Natural killer cell (primary cell): Measurements from ENCODE around the gene BAZ2A. TPM values are rescaled to one million over a fixed set of nuclear protein-coding genes. Genes with fewer than 3 reads are reported as not detected.

Experiments used
- ATAC-seq, 3 donors: fragments of 150-1000 bp in 2 of 3; fragments of 200-7000 bp in 1 of 3; cut with Tn5 transposase; 1 replicate in 1 of 3; 2 replicates in 2 of 3; pipeline ENCODE4 v1.10.0; 2021; ENCODE audit warnings: mild to moderate bottlenecking in 2 of 3, moderate library complexity in 2 of 3
- DNase-seq, 2 donors: peaks; one replicate each; pipeline versions ENCODE4 v3.0.0 to v3.0.0-alpha.2; 2013 to 2021; ENCODE audit warnings: mixed read lengths in 1 of 2
- H3K27ac ChIP-seq: one replicate; pipeline ENCODE4 v1.5.1; 2013; ENCODE audit warnings: mild to moderate bottlenecking, low read length
- H3K27me3 ChIP-seq: one replicate; pipeline ENCODE4 v1.6.1; 2013; ENCODE audit warnings: low read length; ENCODE audit not compliant: control insufficient read depth, insufficient read depth
- H3K36me3 ChIP-seq: one replicate; pipeline ENCODE4 v1.6.1; 2013; ENCODE audit warnings: low read length; ENCODE audit not compliant: control insufficient read depth, insufficient read depth
- H3K4me1 ChIP-seq: one replicate; pipeline ENCODE4 v1.6.1; 2013; ENCODE audit warnings: low read length; ENCODE audit not compliant: control insufficient read depth, insufficient read depth
- H3K4me3 ChIP-seq: one replicate; pipeline ENCODE4 v1.5.1; 2013; ENCODE audit warnings: low read length
- H3K9me3 ChIP-seq: one replicate; pipeline ENCODE4 v1.6.1; 2013; ENCODE audit warnings: low read length; ENCODE audit not compliant: control insufficient read depth, insufficient read depth
- H3K27ac Mint-ChIP-seq, 2 donors: one replicate each; pipeline ENCODE4 v1.8.0; 2022; ENCODE audit warnings: mild to moderate bottlenecking in 2 of 2, mixed read lengths in 2 of 2, moderate library complexity in 1 of 2
- H3K27me3 Mint-ChIP-seq, 2 donors: one replicate each; pipeline ENCODE4 v1.8.0; 2022; ENCODE audit warnings: low read depth in 2 of 2, mixed read lengths in 2 of 2
- H3K36me3 Mint-ChIP-seq: one replicate; pipeline ENCODE4 v1.8.0; 2022; ENCODE audit warnings: mixed read lengths
- H3K4me1 Mint-ChIP-seq, 2 donors: one replicate each; pipeline ENCODE4 v1.8.0; 2022; ENCODE audit warnings: mixed read lengths in 2 of 2
- H3K4me3 Mint-ChIP-seq: one replicate; pipeline ENCODE4 v1.8.0; 2022; ENCODE audit warnings: mild to moderate bottlenecking, moderate library complexity, mixed read lengths
- H3K9me3 Mint-ChIP-seq, 2 donors: one replicate each; pipeline ENCODE4 v1.8.0; 2022; ENCODE audit warnings: mixed read lengths in 2 of 2
- CTCF ChIP-seq: fragments of 200-600 bp; IDR thresholded peaks from one replicate; pipeline ENCODE4 v1.8.0; 2022; ENCODE audit warnings: antibody characterized with exemption
- WGBS: methylation state at CpG from one replicate; pipeline ENCODE4 v1.1.7; 2013; ENCODE audit warnings: missing lambda C conversion rate; ENCODE audit not compliant: insufficient coverage; 5-methylcytosine and 5-hydroxymethylcytosine counted together
- intact Hi-C: fragments of 100-400 bp; cut with micrococcal nuclease; formaldehyde crosslinking; loops from one replicate; pipeline ENCODE4 v1.14.2; 2022
- total RNA-seq, 4 donors: library from RNA; stranded (reverse); fragments of 120-200 nt in 1 of 4; gene quantifications; one replicate each; pipeline versions ENCODE4 v1.2.3 to v1.2.4, GENCODE V29; 2013 to 2022

BAZ2A gene
- total RNA-seq, 3 donors from 2014 or later (not counting 1 experiment from before 2014, with no cell fraction given) = 320 to 354 (median 325) TPM

DNA sequence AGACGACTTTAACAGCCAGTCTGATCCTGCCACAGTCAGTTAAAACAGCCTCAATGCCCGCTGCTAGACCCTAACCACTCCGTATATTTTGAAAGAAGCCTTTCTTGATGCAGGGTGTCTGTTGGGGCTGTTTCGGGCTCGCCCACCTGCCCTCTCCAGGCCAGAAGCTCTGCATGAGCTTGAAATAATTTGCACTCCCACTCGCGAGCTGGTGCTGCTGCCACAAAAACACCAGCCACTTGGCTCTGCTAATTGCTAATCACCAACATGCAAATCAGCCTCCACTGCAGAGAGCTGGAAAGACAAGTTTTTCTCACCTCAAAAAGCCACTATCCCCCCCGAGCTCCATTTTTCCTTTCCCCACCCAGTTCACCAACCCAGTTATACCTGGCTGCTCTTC is 15.5 kb downstream of the BAZ2A start:
- no peaks in the 10 kb centered on the region for H3K27me3 Mint-ChIP-seq

GRCh38 chr12:56604355-56604754 is 25.8 kb downstream of the BAZ2A start:
- Mint-ChIP-seq H3K4me1 (peaks cover 0 to 5% of the 10 kb centered on the region in 2 donors), H3K27ac (peak overlapping the region in 1 of 2 donors; percentile 19), H3K27me3 (no peaks in the 10 kb centered on the region), H3K9me3 (no peaks in the 10 kb centered on the region), H3K4me3 (no peak overlapping the region), H3K36me3 (peaks cover 16% of the 10 kb centered on the region)
- no peak overlapping the region for H3K27ac ChIP-seq
- no peaks in the 10 kb centered on the region for H3K4me1 ChIP-seq
- WGBS = 100% methylated on average over 3 of the region's 3 CpGs
- intact Hi-C loops = loop anchor here (5.0 kb wide), 1 partner anchor 33 kb away; no protein-coding TSS in a partner anchor
- ATAC-seq (no peak), DNase-seq (no peak)
- TF ChIP-seq CTCF = no peak
- H3K27me3 ChIP-seq = no peaks in the 10 kb centered on the region
- peaks cover 86% of the 10 kb centered on the region for H3K36me3 ChIP-seq
- no peak overlapping the region for H3K4me3 ChIP-seq
- no peaks in the 10 kb centered on the region for H3K9me3 ChIP-seq

More for the DNA sequence above, 15.5 kb downstream of the BAZ2A start:
- H3K36me3 Mint-ChIP-seq = peaks cover 49% of the 10 kb centered on the region
- DNase-seq (no peak), ATAC-seq (no peak)
- TF ChIP-seq CTCF = no peak
- no peak overlapping the region for H3K4me3 ChIP-seq
- no peaks in the 10 kb centered on the region for H3K4me1 ChIP-seq
- H3K27me3 ChIP-seq = no peaks in the 10 kb centered on the region
- H3K36me3 ChIP-seq = peaks cover 85% of the 10 kb centered on the region
- no peaks in the 10 kb centered on the region for H3K9me3 ChIP-seq
- H3K4me3 Mint-ChIP-seq = no peak overlapping the region
- intact Hi-C loops = no loop called here
- peaks cover 18 to 43% of the 10 kb centered on the region in 2 donors for H3K4me1 Mint-ChIP-seq
- H3K9me3 Mint-ChIP-seq = no peaks in the 10 kb centered on the region
- no peak overlapping the region for H3K27ac Mint-ChIP-seq
- H3K27ac ChIP-seq = no peak overlapping the region
- 92% methylated on average over 8 of the region's 8 CpGs for WGBS

DNA sequence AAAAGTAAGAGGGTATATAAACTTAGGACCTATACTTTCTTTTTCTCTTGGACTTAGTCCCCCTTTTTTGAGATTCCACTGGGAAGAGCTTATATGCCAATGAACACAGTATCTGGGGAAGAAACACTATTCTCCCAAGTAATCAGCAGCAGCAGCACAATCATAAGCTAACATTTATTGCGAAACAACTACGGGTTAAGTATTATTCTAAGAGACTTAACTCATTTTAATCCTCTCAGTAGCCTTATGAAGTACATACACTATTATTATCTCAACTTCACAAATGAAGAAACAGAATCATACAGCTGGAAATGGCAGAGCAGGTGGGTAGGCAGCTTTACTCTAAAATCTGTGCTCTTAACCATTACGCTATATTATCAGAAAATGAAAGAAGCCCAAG is 27.9 kb downstream of the BAZ2A start:
- H3K4me3 ChIP-seq = no peak overlapping the region
- peaks cover 0 to 10% of the 10 kb centered on the region in 2 donors for H3K4me1 Mint-ChIP-seq
- no peak overlapping the region for H3K27ac Mint-ChIP-seq
- no peaks in the 10 kb centered on the region for H3K9me3 ChIP-seq
- no peak for DNase-seq
- no peaks in the 10 kb centered on the region for H3K27me3 ChIP-seq
- intact Hi-C loops = loop anchor here (5.0 kb wide), 1 partner anchor 35 kb away; no protein-coding TSS in a partner anchor
- WGBS = 95% methylated on average over 2 of the region's 3 CpGs
- no peak overlapping the region for H3K4me3 Mint-ChIP-seq
- no peak overlapping the region for H3K27ac ChIP-seq
- H3K4me1 ChIP-seq = no peaks in the 10 kb centered on the region
- TF ChIP-seq CTCF = no peak
- no peaks in the 10 kb centered on the region for H3K9me3 Mint-ChIP-seq
- no peak for ATAC-seq
- peaks cover 95% of the 10 kb centered on the region for H3K36me3 ChIP-seq
- peaks cover 27% of the 10 kb centered on the region for H3K36me3 Mint-ChIP-seq
- no peaks in the 10 kb centered on the region for H3K27me3 Mint-ChIP-seq

DNA sequence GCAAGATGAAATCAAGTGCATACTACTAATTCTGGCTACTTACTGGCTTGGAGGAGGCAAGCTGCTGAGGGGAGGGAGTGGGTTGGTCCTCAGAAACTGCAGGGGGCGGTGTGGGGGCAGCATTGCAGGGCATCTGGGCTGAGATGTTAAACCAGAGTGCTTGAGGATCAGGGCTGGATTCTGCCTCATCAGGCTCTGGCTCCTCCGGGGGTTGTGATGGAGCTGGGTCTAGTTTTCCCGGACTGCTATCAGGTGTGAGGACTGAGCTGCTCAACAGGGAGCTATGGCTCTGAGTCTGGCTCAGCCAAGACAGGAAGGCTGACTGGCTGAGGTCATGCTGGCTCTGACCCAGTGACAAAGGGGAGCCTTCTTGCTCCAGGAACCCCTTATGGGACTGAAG is 28.6 kb downstream of the BAZ2A start:
- Mint-ChIP-seq H3K27ac (peak overlapping the region in 1 of 2 donors; percentile 50), H3K4me3 (no peak overlapping the region), H3K4me1 (peaks cover 0 to 16% of the 10 kb centered on the region in 2 donors), H3K9me3 (no peaks in the 10 kb centered on the region), H3K27me3 (no peaks in the 10 kb centered on the region), H3K36me3 (peaks cover 29% of the 10 kb centered on the region)
- WGBS = 90% methylated on average over 3 of the region's 3 CpGs
- Histone ChIP-seq H3K9me3 (no peaks in the 10 kb centered on the region), H3K4me3 (no peak overlapping the region), H3K4me1 (no peaks in the 10 kb centered on the region), H3K36me3 (peaks cover 94% of the 10 kb centered on the region), H3K27ac (no peak overlapping the region), H3K27me3 (no peaks in the 10 kb centered on the region)
- intact Hi-C loops = loop anchor here (5.0 kb wide), 1 partner anchor 36 kb away; no protein-coding TSS in a partner anchor
- DNase-seq (peak in 1 of 2 donors; percentile 56), ATAC-seq (peak in 2 of 3 donors; percentile 42 to 66)
- no peak for TF ChIP-seq CTCF
